HEK293T (cell line): Measurements from ENCODE around the gene PRAC1.

Source experiments
- ELF4 ChIP-seq: fragments of 450-650 bp; IDR thresholded peaks from 2 replicates; pipeline ENCODE4 v1.6.1; 2017; ENCODE audit warnings: antibody characterized with exemption
- FOXK2 ChIP-seq: fragments of 450-650 bp; IDR thresholded peaks from 2 replicates; pipeline ENCODE4 v1.6.1; 2016; ENCODE audit warnings: mild to moderate bottlenecking

- no peak for TF ChIP-seq FOXK2
- TF ChIP-seq ELF4, result no peak
These were observed 46.8 kb upstream of the PRAC1 start for GRCh38 chr17:48769009-48769675.
